HTR-8/SVneo (cell line): ENCODE data around the gene ODR4.
"Not testable (repeated sequence)": the region's sequence is repeated elsewhere in the genome, so short reads cannot be mapped to it uniquely, and the experiment has no call there.

Experiments used
- DNase-seq: peaks from one replicate; pipeline ENCODE4 v3.0.0; 2011; ENCODE audit warnings: low spot score, mixed read lengths; ENCODE audit not compliant: insufficient read length
- FAIRE-seq: peaks from 2 replicates; lab custom pipeline; 2011; peaks lifted over from hg19 to GRCh38; lab: Jason Lieb, UNC

ODR4 gene

DNA sequence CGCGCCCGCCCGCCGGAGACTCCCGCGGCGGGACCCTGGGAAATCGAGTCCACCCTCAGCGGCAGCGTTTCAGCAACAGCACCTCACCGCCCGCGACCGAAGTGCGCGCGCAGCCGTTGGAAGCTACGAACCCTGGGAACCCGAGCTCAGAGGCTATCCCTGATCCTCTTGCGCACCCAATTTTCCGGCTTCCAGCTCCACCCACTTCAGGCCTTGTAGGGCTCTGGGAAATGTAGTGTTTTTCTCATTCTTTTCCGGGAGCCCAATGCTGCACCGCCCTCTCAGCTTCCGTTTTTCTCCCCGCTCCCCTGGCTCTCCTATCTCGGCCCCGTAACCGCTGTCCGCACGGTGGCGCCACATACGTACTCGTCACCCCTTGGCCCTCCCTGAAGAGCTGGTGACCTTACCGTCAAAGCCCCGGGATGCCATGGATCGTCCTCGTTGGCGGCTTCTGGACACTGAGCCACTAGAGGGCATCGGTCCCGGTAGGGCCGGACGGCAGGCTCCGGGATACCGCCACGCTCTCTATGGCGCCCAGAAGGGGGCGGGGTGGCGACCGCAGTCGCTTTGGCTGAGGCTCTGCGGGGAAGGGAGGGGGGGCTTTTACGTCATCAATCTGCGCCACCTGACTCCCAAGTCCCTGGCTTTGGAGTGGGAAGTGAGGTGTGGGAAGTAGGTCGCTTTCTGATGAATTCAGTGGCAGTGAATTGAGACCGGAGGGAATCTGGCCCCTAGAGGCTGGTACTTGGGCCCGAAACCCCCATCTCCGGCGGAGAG, at the start of gene ODR4, which contains the start of gene TPR:
ODR4 (plus strand) TSS at position 687 of the 777 bp plus-strand sequence. CDS start 3,948 bp downstream, outside the sequence.
TPR (minus strand) TSS at position 102 of the 777 bp plus-strand sequence. CDS start 225 bp downstream, outside the sequence.
- DNase-seq: peak; percentile 96
- FAIRE-seq: peak; percentile 85

DNA sequence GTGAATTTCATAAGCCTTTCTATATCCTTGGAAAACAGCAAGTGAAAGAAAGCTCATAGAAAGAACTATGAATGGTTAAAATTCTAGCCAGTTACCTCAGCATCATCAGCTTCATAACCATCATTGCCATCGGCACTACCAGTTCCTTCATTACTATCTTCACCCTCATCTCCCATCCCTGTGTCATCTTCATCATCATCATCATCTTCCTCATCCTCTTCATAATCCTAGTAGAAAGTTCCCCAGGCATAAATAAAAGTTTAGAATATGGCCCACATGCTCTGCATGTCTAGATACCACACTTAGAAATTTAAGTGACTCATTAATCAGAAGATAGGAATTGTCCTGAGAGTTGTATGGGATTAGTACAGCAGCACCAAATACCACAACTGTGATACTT, 49.6 kb upstream of the ODR4 start:
- DNase-seq (no peak), FAIRE-seq (no peak)

DNA sequence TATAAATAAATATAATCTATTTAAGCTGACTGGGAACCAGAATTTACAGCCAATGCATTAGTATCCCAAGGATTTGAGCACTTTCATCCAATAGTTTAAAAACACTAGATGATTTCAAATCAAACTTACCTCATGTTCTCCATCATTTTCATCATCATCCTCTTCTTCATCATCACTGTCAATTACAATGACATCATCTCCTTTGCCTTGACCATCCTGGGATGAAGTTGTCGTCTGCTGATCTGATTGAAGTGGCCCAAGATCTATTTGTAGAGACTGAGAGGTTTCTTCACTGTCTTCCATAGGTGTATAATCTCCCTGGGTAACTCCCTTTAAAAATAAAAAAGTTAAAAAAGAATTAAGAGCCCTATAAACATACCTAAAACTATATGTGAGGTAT, 48.3 kb upstream of the ODR4 start:
- FAIRE-seq: no peak

DNA sequence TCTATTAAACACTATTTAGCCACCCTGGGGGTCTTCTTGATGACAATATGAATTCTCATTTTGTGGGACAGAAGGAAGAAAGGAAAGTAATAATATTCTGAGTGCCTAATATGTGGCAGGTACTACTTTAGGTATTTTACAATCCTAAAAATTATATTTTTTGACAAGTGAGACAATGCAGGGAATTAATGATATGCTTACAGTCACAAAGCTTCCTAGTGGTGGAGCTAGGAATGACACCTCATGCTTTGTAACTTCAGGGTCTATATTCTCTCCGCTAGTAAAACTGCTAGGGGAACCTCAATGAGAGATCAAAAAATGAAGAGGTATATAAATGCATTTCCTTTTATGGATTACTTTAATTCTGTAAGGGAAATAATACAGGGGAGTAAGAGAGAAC, 44.9 kb upstream of the ODR4 start:
- DNase-seq (no peak), FAIRE-seq (no peak)

More for the DNA sequence above, 48.3 kb upstream of the ODR4 start:
- no peak for DNase-seq

DNA sequence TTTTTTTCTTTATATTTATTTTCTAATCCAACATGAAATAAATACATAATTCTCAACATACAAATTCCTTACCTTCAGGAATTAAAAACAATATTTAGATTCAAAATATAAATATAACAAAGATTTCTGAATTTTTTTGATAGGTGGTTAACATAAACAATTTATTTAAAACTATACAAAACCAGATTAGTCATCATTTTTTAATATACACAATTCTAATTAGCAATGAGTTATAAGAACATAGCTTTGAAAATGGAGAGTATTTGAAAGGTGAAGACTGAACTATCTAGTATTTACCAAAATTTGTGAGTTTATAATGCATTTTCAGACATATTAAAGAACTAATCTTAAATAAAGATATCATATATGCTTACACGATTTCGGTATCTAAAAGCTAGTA, 38.1 kb upstream of the ODR4 start:
- DNase-seq (no peak), FAIRE-seq (no peak)

DNA sequence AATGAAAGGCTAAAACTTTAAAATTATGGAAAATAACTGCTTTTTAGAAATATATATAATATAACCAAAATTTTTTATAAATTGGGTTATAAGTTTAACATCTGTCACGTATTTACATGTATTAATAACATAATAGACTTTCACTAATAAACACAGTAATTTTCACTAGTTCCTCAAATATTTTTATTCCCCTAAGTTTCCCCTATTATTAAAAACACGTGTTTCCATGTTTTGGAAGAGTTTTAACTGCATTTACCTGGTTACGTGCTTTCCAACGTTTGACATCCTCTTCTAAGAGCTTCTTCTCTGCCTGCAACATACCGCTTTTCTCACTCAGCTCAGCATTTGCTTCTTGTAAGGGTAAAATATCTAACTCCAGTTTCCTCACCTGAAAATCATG, 34.9 kb upstream of the ODR4 start:
- no peak for DNase-seq
- FAIRE-seq: no peak

DNA sequence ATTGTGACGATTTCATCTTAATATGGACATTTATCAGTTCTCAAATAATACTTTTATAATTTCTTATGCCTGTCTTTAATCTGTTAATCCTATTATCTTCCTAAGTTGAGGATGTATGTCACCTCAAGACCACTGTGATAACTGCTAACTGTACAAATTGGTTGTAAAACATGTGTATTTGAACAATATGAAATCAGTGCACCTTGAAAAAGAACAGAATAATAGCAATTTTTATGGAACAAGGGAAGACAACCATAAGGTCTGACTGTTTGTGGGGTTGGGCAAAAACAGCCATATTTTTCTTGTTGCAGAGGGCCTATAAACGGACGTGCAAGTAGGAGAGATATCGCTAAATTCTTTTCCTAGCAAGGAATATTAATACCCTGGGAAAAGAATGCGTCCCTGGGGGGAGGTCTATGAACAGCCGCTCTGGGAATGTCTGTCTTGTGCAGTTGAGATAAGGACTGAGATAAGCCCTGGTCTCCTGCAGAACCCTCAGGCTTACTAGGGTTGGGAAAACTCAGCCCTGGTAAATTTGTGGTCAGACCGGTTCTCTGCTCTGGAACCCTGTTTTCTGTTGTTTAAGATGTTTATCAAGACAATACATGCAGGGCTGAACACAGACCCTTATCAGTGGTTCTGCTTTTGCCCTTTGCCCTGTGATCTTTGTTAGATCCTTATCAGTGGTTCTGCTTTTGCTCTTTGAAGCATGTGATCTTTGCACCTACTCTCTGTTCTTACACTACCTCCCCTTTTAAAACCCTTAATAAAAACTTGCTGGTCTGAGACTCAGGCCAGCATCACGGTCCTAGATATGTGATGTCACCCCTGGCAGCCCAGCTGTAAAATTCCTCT, 27.6 kb upstream of the ODR4 start:
- DNase-seq, FAIRE-seq: not testable (repeated sequence)

DNA sequence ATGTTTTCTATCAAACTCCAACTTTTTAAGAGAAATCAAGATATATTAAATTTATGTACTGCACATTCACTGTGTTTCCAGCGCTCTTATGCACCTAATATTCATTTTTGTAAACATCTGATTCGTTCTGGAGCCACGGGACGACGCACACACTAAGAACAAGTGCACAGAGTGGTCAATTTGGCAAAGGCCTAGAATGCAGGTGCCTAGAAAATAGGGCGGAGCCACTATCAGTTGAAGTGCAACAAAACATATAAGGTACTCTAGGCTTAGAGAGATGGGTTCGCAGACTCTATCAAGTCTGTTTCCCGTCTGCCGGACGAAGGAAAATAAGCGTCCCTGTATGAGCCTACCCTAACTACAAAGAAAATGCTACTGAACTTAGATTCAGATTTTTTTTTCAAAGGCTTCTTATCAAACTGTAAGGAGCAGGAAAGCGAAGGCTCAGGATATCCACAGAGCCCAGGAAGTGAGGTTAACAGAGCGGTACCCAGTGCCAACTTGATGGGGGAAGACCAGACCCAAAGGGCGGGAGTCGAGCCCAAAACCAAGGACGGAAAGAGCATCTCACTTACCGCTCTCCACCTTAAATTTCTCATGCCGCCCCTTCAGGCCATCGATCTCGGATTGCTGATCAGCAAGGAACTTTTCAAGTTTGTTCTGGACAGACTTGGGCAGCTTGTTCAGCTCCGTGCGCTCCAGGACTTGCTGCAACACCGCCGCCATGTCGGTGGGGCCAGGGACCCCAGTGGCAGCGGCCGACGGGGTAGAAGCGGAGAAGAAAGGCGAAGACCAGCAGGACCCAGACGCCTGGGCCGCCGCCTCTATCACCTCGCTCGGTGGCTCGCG, 1.1 kb upstream of the ODR4 start:
- no peak for FAIRE-seq
- peak; percentile 3 for DNase-seq

DNA sequence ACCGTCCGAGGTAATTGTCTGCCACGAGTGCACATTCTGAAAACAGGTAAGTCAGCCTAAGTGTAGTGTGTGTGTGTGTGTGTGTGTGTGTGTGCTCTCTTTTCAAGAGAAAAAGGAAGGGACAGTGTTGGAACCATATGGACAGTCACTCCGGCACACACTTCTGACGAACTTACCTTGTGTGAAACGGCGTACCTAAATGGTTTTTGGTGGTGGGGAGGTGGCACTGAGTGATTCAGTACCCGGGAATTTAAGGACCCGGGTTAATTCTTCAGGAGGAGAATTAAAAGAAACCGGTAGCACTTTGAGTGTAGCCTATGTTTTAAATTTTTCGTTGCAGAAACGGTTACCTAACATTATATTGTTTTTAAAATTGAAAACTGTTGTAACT, 286 bp downstream of the ODR4 start:
- peak; percentile 10 for DNase-seq
- FAIRE-seq: no peak

DNA sequence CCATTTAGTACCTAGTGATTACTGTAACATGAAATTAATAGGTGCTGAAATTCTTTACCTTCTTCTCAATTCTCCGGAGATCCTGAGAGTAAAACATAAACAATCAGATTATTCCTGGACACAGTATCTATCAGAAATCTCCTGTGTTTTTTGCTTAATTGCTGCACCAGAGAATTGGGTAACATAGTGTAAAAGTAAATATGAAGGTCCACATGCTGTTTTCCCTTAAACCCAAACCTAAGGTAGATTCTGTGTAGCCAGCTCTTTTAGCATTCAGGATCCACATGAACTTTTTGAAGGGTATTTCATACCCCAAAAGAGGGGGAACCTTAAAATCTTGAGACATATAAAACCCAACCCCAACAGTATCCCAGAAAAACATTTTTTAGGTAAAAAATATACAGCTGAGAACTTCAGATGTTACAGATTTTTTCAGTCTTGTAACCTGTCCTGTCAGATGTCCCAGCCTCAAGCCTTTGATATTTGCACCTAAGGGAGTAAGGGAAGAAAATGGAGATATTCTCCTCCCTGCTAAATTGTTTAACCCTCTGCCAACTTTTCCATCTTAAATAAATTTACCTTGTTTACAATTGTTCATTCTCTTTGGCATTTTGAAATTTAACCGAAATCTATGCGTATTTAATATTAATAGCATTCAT, 11.2 kb downstream of the ODR4 start:
- FAIRE-seq: no peak

DNA sequence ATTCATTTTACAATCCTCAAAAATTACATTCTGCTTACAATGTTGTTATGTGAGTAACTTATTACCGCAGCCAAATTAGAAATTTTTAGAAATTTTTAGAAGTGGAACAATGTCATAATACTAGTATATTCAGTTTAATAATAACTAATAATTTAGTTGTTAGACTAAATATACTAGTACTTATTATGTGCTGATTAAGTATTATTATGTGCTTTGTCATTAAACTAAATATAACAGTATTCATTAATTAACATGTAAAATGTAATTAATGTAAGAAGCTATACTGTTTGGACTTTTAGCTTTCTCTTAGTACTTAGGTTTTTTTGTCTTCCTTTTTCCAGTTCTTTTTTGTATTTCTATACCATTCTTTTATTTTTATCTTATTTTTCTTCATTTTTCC, 15.3 kb downstream of the ODR4 start:
- no peak for FAIRE-seq
- no peak for DNase-seq

More for the DNA sequence above, 11.2 kb downstream of the ODR4 start:
- no peak for DNase-seq

DNA sequence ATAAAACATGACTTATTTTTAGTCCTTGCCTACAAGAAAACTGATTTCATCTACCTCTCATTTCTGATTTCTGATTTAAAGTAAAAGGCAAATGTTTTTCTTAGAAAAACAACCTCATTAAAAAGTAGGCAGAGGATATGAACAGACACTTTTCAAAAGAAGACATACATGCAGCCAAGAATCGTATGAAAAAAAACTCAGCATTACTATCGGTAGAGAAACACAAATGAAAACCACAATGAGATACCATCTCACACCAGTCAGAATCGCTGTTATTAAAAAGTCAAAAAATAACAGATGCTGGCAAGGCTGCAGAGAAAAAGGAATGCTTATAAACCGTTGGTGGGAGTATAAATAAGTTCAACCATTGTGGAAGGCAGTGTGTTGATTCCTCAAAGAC, 16.2 kb downstream of the ODR4 start:
- FAIRE-seq: no peak
- no peak for DNase-seq

DNA sequence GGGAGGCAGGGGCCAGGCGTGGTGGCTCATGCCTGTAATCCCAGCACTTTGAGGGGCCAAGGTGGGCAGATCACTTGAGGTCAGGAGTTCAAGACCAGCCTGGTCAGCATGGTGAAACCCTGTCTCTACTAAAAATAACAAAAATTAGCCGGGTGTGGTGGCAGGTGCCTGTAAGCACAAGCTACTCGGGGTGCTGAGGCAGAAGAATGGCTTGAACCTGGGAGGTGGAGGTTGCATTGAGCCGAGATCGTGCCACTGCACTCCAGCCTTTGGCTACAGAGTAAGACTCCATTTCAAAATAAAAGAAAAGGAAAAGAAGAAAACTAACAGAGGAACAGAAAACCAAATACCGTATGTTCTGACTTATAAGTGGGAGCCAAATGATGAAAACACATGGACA, 17.1 kb downstream of the ODR4 start:
- not testable (repeated sequence) for DNase-seq, FAIRE-seq

DNA sequence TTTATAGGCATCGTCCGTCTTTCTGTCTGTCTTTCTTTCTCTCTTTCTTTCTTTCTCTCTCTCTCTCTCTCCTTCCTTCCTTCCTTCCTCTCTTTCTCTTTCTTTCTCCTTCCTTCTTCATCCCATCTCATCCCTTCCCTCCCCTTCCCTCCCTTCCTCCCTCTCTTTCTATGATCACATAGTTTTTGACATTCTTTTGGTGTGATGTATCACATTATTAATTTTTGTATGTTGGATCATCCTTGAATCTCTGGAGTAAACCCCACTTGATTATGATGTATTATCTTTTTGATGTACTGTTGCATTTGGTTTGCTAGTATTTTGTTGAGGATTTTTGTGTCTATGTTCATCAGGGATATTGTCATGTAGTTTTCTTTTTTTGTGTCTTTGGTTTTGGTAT, 25.8 kb downstream of the ODR4 start:
- not testable (repeated sequence) for DNase-seq, FAIRE-seq

DNA sequence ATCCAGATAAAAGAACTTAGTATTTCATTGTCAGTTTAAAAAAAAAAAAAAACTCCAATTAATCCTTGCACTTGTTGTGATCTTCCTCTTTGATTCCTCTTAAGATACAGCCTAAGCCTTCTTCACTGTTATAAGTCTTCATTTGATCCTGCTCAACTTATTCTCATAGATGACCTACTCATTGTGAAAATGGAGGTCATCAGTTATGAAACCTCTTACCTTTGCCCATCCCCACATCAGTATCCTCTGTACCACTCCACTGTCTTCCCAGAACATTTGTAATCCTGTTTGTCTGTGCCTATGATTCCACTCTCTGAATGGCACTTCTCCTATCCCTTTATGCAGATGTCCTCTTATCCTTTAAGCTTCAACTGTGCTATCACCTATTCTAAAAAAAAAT, 28.0 kb downstream of the ODR4 start:
- FAIRE-seq (no peak), DNase-seq (no peak)

DNA sequence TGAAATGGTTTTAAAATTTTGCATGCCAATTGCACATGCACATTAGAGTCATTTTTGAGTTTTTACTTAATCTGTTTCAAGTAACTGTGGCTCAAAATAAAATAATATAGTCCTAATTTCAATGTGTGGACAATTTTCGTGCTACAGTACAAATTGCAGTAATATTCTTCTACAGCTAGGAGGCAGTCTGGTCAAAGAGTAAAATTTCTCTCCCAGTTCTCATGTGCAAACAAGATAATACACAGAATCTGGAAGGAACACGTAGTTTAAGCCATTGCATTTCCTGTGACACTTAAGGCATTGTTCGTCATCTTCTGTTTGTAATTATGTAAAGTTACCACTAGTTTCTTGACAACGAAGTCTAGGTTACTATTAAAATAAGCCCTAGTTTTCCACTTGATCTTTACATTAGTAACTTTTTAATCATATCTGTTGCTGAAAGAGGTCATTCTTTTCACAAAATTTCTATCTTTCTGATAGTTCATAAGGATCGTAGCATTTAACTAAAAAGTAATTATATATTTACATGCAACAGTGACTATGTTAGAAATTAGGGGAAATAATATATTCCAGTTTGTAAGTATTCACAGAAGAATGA, 28.9 kb downstream of the ODR4 start:
- DNase-seq (peak; percentile 19), FAIRE-seq (no peak)

DNA sequence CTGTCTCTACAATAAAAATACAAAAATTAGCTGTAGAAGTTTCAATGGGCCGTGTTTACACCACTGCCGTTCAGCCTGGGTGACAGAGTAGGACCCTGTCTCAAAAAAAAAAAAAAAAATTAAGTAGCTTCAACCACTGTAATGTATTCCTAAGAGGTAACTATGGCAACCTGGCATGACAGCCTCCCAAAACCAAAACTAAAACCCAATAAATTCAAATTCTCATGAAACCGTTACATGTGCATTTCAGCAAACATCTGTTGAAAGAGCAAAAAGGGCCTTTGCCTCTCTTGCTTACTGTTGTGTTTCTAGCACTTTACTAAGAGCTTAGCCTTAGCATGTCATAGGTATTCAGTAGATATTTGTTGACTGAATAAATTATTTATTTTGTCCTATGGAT, 33.5 kb downstream of the ODR4 start:
- FAIRE-seq: no peak
- DNase-seq: no peak

DNA sequence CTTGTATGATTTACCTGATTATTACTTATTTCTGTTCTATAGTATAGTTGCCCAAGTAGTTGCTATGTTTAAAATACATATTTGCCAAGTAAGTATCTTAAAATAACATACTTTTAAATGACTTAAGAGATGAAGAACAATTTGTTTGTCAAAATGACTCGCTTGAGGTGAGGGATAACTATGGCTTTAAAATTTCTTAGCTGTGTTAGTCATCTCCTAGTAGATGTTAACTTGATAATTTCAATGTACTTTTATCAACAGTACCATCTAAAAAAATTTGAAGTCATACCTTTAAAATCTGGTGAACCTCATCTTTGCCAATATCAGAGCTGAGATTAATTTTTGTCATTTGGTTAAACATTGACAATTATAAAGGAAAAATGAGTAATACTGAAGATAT, 37.7 kb downstream of the ODR4 start:
- FAIRE-seq (no peak), DNase-seq (no peak)

DNA sequence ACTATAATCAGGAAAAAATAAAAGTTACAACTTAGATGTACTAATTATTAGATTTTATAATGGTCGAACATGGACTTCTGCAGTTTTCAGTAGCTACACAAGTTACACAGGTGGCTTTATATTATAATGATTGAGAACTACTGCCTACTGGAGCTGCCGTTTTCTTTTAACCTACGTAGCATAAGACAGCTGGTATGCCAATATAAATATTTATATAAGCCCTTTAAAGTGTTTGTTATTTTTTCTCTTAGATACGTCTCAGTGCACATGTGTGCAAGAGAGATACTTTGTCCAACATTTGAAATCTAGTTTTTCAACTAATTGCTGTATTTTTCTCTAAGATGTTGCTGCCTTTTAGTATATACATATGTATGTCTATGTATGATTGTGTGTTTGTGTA, 42.9 kb downstream of the ODR4 start:
- DNase-seq (no peak), FAIRE-seq (no peak)
